Ectodermal cell (in vitro differentiated cells): ENCODE results near the gene CCDC157.

Source experiments
- H3K27ac ChIP-seq: 2 replicates; pipeline ENCODE4 v1.7.0; 2013; ENCODE audit warnings: mild to moderate bottlenecking, low read depth, low read length; ENCODE audit not compliant: insufficient read depth, poor library complexity, severe bottlenecking
- H3K27me3 ChIP-seq: 2 replicates; pipeline ENCODE4 v1.7.0; 2013; ENCODE audit warnings: mild to moderate bottlenecking, low read length; ENCODE audit not compliant: insufficient read depth, control insufficient read depth, poor library complexity, severe bottlenecking
- H3K36me3 ChIP-seq: one replicate; pipeline ENCODE4 v1.7.0; 2013; ENCODE audit warnings: low read length; ENCODE audit not compliant: control insufficient read depth, insufficient read depth
- H3K4me1 ChIP-seq: one replicate; pipeline ENCODE4 v1.7.0; 2013; ENCODE audit warnings: low read length; ENCODE audit not compliant: control insufficient read depth, insufficient read depth
- H3K4me3 ChIP-seq: 2 replicates; pipeline ENCODE4 v1.7.0; 2013; ENCODE audit warnings: low read depth, low read length, control low read depth; ENCODE audit not compliant: insufficient read depth
- H3K9me3 ChIP-seq: 2 replicates; pipeline ENCODE4 v1.7.0; 2013; ENCODE audit warnings: mild to moderate bottlenecking, low read length, moderate library complexity; ENCODE audit not compliant: control insufficient read depth
- WGBS, 2 experiments: methylation state at CpG; one replicate each; pipeline ENCODE4 v1.1.7; 2013; ENCODE audit warnings: missing lambda C conversion rate in 2 of 2; 5-methylcytosine and 5-hydroxymethylcytosine counted together

Gene CCDC157

GRCh38 chr22:30423959-30424533 lies 67.2 kb downstream of the CCDC157 start:
- 2% methylated on average over 31 of the region's 31 CpGs for WGBS, 2 experiments
- H3K9me3 ChIP-seq = no peaks in the 10 kb centered on the region

GRCh38 chr22:30424534-30425326 lies 67.9 kb downstream of the CCDC157 start:
- WGBS, 2 experiments = 63 to 64% methylated on average over 19 to 20 of the region's 20 CpGs
- H3K4me1 ChIP-seq = peaks cover 18% of the 10 kb centered on the region
- no peaks in the 10 kb centered on the region for H3K27me3 ChIP-seq
- H3K36me3 ChIP-seq = peaks cover 14% of the 10 kb centered on the region
- H3K27ac ChIP-seq = peak overlapping the region; percentile 65
- peak overlapping the region; percentile 83 for H3K4me3 ChIP-seq
- no peaks in the 10 kb centered on the region for H3K9me3 ChIP-seq

More at GRCh38 chr22:30423959-30424533, 67.2 kb downstream of the CCDC157 start:
- peak overlapping the region; percentile 65 for H3K27ac ChIP-seq
- peak overlapping the region; percentile 83 for H3K4me3 ChIP-seq
- H3K4me1 ChIP-seq = peaks cover 18% of the 10 kb centered on the region
- H3K27me3 ChIP-seq = no peaks in the 10 kb centered on the region
- peaks cover 14% of the 10 kb centered on the region for H3K36me3 ChIP-seq

- Histone ChIP-seq H3K27me3 (no peaks in the 10 kb centered on the region), H3K27ac (peak overlapping the region; percentile 38), H3K4me3 (peak overlapping the region; percentile 82), H3K4me1 (peaks cover 18% of the 10 kb centered on the region), H3K36me3 (peaks cover 10% of the 10 kb centered on the region), H3K9me3 (no peaks in the 10 kb centered on the region)
- 22 to 23% methylated on average over 9 of the region's 9 CpGs for WGBS, 2 experiments
Measured at GRCh38 chr22:30425327-30425615, 68.5 kb downstream of the CCDC157 start.

GRCh38 chr22:30425616-30426387 lies 69.0 kb downstream of the CCDC157 start, which contains the start of gene MTFP1:
TSS of gene MTFP1 (plus strand) at chr22:30425768. CDS start at chr22:30425880, 112 bp downstream.
- H3K27ac ChIP-seq = peak within 1 kb of the TSS; percentile 65
- peaks cover 18% of the 10 kb centered on the region for H3K4me1 ChIP-seq
- 1% methylated on average over 61 of the region's 61 CpGs for WGBS, 2 experiments
- no peaks in the 10 kb centered on the region for H3K9me3 ChIP-seq
- H3K4me3 ChIP-seq = peak within 1 kb of the TSS; percentile 83
- H3K27me3 ChIP-seq = no peaks in the 10 kb centered on the region
- peaks cover 7% of the 10 kb centered on the region for H3K36me3 ChIP-seq
